ENCODE results near the gene TREM2.
"Not testable (repeated sequence)": the region's sequence is repeated elsewhere in the genome, so short reads cannot be mapped to it uniquely, and the experiment has no call there.

TREM2 gene

DNA sequence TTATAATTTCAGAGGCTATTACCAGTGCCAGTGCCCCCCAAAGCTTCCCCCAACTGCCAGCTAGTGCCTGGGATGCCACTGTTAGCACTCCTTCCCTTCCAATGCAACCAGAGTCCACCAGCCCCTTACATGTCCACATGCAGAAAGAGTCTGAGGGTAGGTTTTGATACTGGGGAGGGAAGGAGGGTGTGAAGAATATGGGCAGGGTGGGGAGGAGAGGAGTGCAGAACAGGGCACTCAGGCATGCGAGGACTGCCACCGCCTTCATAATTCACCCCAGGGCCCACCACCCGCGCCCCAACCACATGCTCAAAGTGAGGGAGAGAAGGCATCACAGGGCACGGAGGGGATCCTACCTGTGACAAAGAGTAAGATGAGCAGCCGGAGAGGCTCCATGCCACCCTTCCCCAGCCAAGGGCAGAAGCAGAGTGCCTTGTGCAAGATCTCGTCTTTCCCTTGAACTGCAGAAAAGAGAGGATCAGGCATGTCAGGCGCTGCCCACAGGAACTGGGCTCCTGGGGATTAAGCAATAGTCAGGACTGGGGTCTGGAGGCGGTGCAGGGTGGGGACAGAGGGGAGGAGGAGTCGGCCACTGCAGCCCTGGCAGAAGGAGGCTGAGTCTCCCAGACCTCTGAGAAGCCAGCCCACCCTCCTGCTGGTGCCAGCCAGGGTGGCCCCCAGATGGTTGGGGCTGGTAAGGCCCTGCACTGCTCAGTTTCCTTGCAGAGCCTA, at the start of gene TREM2:
TREM2 (minus strand) TSS at position 430 of the 732 bp plus-strand sequence; CDS start at position 396, 34 bp downstream.
- DNase-seq: no peak

DNA sequence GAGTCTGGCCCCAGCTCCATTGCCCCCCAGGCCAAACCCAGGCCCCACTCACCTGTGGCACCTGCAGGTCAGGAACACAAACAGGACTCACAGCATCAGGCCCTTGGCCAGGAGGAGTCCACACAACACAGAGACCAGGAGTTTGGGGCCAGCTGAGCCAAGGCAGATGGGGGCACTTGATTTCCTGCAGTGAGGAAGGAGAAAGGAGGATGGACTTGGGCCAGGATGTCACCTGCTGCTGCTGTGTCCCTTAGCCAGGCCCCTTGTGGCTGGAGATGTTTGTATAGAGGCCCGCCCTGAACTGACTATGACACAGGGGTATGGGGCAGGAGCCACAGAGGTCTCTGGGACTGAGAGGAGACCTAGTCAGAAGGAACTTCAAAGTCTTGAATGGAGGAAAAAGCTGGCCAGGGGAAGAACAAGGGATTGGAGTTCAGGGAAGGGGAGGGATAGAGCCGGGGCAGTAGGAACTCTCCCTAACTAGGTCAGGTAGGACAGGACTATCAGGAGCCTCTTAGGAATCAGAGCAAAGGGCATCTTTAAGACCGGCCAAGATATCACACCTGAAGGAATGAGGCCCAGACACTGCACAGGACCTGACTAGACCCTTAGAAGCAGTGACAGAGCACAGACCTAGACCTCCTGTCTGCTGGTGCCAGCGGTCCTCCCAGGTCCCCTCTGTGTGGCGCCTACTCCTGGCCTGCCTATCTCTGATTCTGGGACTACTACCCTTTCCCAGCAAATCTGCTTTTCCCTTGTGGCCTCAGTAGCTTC, 46.8 kb upstream of the TREM2 start:
- no peak for DNase-seq

DNA sequence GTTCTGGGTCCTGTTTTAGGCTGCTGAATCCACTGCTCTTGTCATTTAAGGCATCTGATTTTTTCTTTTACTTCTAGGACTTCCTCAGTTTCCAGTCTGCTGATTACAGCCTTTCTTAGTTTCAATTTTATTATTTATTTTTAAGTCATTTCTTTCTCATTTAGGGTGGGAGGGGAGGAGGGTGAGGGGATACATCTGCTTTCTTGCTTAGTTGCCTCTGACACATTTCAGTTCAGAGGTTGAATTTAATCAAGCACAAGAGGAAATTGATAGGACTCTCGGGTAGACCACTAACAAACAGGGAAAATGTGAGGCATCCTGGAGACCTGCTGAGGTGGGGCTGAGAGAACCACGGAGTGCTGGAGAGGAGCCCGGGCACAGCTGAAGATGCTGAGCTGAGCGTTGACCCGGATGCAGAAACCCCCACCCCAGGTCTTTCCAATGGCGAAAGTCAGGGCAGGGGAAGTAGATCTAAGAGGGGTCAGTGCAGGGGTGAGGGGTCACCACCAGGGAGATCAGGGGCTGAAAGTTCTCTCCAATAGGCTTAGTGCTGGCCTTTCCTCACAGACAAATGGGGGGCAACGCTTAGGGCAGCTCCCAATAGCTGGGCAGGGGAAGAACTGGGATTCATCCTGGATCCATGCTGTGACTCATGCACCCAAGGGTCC, 45.7 kb upstream of the TREM2 start:
- DNase-seq: no peak

DNA sequence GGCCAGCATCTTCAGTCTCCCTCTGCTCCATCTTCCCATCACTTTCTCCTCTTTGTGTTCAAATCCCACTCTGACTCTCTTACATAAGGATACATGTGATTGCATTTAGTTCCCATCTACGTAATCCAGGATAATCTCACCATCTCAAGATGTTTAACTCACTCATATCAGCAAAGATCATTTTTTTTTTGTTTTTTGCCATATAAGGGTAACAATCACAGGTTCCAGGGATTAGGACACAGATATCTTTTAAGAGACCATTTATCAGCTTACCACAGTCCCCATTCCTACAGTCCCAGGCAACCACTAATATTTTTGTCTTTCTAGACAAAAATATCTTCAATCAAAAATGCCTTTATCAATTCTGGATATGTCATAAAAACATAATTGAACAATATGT, 41.2 kb upstream of the TREM2 start:
- no peak for DNase-seq

DNA sequence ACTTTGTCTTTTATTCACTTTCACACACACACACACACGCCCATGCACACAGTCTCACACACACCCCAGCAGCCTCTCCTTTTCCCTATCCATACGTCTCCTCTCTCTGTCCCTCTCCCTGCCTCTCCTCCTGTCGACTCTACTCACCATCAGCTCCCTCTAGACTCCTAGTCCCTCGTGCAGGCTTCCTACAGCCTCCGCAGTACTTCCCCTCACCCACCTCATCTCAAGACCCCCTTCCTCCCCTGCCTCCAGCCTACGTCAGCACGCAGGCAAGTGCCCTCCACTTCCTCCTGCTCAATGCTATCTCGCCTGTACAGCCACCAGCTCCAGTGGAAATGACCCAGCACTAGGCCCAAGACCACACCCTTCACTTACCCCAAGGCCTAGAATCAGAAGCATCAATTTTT, 38.9 kb upstream of the TREM2 start:
- DNase-seq: no peak

DNA sequence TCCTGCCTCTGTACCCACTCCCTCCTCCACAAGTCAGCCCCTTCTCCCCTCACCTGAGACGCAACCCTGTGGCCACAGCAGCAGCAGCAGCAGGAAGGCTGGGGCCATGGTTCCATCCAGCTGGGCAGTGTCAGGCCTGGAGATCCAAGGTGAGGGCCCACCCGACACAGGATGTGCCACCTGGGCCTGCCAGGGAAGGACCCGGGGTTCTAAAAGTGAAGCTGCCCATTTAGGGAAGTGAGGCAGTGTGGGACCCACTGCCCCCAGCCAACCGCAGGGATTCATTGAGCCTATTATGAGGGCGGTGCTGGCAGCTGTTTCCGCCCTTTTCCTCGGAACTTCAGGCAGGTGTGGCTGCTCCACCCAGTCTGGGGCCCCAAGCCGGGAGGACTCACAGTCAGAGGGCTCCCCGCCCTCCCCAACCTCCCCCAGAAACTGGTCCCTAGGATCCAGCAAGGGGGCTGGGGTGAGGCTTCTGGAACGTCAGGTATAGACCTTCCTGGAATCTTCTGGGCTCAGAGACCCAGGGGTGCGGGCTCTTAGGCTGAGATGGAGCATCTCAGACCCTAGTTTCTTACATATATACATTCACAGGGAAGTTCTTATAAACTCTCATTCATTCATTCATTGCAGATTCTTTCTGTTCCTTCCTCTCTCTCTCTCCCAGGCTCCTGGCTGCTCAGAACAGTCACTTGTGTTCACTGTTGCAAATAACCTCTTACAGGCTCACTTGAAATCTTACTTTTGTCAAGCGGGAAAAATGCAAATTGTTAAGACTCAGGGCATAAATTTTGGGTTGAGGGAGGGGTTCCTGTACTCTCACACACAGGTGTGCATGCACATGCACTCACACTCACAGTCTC, 38.2 kb upstream of the TREM2 start, which contains the start of gene TREML2:
TREML2 (minus strand) TSS at position 249 of the 863 bp plus-strand sequence; CDS start at position 108, 141 bp downstream.
- no peak for DNase-seq

DNA sequence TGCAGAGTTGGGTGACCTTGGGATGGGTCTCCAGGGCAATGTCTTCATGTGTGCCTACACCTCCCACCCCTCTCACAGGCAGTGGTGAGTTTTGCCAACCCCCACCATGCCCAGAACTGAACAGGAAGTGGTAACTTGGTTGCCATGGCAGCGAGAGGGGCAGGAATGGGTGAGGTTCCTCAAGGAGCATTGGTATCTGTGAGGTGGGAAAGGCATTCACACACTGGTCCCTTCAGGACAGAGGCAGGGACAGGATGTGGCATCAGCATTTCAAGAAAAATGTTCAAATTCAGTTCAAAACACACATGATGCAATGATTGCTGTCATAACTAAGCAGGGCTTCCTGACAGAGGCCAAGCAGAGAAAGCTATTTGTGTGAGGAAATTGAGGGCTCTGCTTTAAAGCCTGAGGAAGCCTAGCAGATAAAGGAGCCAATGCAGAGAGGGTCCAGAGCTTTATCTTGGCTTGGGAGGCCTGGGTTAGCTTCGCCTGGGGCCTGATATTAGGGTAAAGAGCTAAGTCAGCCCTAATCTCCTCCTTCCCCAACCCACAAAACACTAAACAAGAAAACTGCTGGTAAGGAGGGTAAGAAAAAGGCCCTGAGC, 37.5 kb upstream of the TREM2 start:
- DNase-seq: no peak

DNA sequence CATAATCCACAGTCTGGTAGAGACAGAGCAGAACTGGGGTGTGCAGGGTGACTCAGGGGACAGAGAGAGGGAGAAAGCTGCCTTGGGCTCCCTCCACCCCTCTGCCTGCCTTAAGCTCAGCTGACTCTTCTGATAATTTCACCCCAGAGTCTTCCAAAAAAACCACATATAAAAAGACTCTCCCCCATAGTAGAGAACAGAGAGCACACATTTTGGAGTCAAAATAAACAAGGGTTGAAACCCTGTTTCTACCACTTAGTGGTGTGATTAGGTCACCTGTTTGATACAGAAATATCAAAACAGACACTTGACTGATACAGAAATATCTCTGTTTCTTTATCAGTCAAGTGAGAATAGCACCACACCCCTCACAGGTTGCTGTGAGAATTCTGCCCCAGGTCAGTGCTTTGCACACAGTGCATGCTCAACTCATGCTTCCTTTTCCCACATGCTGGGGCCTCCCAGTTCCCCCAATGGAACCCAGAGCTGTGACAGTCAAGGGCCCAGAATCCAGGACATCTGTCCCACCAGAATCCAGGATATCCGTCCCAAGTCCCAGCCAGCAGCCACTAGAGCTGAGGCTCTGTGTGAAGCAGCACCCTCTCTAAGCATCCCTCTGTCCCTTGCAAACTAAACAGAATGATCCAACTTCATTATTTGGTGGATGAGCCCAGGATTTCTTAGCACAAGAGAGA, 36.8 kb upstream of the TREM2 start:
- DNase-seq: no peak

DNA sequence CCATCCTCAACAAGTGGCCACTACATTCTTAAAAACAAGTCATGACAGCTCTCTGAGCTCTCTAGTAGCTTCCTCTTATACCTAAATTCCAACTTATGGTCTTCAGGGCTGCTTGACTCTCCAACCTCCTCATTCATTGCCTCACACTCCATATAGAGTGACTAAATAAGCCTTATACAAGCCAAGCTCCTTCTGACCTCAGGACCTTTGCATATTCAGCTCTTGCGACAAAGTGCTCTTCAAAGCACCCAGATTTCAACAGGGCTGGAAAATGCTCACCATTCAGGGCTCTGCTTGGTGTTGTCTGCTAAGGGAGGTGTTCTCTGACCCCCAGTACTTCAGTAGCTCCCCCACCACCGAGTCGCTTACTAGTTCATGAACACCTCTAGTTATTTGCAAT, 34.3 kb upstream of the TREM2 start:
- no peak for DNase-seq

DNA sequence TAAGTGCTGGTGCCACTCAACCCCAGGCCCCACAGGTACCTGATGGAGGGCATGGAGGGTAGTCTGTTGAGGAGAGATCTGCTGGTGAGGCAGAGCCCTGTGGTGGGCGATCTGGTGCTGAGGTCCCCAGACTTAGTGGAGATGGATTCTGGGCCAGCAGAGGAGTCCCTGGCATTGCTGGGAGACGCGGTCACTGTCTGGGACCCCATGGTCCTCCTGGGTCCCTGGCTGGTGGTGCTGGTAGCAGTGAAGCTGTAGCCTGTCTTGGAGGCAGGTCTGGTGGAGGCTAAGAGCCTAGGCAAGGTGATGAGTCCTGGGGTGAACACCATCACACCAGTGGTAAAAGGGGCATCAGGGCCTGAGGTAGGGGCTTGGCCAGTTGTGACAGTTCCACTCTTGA, 31.5 kb upstream of the TREM2 start:
- DNase-seq: no peak

DNA sequence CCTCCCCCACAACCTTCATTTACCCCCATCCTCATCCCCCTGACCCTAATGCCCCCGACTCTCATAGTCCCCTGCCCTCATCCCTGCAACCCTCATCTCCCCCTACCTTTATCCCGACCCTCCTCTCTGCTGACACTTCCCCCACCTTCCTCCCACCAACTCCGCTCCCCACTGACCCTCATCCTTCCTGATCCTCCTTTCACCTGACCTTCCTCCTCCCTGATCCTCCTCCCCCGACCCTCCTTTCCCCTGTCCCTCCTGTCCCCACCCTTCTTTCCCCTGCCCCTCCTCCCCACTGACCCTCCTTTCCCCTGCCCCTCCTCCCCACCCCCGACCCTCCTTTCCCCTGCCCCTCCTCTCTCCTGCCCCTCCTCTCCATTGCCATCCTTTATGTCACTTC, 31.0 kb upstream of the TREM2 start:
- no peak for DNase-seq

DNA sequence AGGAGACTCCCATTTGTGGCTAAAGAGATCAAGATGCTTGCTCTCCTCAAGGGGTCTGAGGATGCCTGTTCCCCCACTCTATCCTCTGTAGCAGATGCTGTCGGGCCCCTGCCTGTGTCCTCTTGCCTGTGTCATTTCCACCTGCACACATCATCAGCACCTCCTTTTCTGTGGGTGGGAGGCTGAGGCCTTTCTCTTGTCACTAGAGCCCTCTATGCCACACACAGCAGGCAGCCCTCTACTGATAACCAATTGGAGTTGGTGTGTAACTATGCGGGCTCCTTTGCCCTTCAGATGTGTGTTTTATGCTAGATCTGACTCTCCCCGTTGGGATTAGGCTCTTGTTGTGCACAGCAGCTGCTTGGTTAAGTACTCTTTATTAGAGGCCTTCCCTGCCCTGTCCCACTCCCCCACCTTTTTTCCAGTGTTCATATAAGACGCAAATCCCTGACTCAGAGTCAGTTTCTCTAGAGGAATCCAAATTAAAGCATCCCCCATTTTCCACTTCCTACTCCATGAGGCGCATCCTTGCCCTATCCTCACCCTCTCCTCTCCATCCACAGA, 30.3 kb upstream of the TREM2 start:
- no peak for DNase-seq

DNA sequence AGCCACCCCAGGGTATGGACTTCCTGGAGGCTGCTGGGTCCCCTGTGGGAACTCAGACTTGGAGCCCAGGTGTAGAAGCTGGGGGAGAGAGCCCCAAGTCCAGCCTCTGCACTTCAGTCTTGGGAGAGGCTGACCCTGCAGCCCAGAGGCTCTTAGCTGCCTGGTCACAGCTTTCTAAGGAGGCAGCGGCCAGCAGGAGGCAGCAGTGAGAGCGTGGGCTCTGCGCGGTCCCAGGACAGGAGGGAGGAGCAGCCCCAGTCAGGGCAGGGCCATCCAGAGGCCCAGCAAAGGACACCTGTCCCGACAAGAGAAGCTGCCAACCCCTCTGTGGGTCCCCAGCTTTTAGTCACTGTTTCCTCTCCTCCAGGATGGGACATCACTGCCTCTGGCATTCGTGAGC, 28.7 kb upstream of the TREM2 start:
- no peak for DNase-seq

DNA sequence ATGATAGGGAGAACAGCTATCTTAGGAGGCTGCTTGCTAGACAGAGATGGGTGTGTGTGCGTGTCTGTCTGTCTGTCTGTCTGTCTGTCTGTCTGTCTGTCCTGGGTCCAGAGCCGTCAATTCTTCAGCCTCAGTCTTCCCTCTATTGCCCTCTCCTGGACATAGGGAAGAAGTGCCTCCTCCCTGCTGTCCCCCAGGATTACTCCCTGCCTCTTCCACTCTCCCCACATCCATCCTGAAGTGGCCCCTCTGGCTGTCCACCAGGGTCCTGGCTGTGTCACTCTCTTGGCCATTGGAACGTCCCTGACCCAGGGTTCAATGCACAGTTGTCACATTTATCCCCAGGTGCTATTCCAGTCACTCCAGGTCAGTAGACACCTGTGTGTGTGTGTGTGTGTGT, 27.9 kb upstream of the TREM2 start:
- DNase-seq: no peak

DNA sequence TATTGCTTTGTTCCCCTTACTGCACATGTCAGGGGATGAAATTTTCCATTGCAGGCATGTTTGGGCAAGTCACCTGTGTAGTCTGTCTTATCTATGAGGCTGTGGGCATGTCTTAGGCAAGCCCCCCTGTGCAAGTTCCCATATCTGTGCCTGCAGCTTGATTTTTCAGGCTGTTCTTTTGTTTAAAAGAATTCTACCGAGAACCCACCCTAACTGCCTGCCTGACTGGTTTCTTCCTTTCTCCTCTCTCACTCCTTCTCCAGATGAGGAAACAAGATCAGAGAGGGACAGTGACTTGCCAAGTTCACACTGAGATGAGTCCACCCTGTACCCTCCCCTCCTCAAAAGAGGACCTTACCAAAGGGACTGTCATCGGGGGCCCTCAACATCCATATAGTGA, 27.1 kb upstream of the TREM2 start:
- DNase-seq: no peak

DNA sequence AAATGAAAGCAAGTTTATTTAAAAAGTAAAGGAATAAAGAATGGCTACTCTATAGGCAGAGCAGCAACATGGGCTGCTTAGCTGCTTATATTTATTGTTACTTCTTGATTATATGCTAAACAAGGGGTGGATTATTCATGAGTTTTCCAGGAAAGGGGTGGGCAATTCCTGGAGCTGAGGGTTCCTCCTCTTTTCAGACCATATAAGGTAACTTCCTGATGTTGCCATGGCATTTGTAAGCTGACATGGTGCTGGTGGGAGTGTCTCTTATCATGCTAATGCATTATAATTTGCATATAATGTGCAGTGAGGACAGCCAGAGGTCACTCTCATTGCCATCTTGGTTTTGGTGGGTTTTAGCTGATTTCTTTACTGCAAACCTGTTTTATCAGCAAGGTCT, 26.1 kb upstream of the TREM2 start:
- not testable (repeated sequence) for DNase-seq

DNA sequence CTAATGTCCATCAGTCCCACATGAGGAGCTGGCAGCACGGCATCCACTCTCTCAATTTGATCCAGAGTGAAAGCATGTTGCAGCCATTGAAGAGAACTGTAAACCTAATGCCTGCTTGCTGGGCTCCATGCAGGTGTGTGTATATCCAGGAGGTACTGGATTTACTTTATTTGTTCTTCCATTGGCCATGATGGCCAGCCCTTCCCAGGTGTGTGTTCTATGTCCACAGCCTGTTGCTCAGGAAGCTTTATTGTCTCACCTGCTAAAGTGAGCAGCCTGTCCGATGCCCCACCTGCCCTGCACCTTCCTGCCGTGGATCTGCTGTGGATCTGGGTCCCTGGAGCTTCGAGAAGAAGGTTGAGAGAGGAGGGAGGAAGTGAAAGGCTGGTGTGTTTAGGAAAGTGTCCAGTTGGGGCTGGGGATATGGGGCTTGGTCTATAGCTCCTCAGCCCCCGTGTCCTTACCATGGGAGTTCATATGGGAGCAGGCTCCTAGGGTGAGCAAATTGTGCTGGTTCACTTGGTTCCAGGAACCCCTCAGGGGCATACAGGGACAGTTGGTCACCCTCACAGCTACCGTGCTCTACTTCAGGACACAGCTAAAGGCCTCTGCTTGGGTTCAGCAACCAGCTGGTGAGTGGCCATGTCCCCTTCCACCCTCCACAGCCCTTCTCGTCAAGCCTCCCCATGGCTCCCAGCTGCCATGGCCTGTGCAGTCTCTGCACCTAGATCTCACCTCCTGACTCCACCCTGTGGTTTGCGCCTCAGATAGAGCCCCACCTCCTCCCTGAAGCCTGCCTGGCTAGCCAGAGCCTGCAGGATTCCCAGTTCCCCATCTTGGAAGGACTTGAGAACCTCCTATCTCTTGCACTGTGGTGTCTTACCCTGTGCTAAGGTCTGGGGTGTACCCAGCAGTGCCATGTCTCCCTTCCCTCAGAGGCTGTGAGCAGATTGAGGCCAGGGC, 25.3 kb upstream of the TREM2 start:
- no peak for DNase-seq

DNA sequence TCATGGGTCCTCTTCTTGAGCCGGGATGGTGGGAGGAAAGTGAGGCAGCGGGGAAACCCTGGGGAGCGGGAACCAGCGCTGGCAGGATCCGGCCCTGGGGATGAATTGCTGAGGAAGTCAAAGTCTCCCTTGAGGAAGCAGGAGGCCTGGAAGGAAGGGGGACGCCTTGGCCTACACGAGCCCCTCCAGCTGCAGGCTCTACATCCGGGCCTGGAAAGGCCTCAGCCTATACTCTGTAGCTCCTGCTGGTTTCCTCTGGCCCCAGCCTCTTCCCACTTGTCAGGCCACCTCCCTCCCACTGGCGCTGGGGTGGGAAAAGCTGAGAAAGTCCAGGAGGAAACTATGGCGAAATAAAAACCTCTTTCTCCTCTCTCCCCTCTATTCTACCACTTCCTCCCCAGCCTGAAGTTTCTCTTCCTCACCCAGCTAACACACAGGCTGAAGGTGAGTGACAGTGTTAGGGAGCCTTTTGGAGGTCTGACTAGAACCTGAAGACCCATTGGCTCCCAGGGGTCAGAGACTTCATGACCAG, 23.2 kb upstream of the TREM2 start:
- DNase-seq: no peak

DNA sequence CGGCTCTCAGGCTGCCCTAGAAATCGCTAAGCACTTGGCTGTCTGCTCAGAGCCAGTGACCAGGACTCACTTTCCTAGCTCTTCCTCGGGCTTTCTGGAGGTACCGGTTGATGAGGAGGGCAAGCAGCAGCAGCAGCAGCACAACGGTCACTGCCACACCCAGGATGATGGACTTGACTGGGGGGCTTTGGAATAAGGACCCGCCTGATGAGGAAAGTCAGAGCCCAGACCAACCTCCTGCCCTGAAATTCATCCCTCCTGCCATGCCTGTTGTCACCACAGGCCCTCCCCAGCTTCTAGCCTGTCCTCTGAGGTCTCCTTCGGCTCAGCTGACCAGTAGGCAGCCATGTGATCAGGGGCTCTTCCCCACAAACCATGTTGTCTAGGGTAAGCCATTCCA, 21.8 kb upstream of the TREM2 start:
- no peak for DNase-seq

All from right hindlimb (tissue), 1 donor.